ENCODE measurements around the gene WDR46. TPM values are rescaled to one million over a fixed set of nuclear protein-coding genes. Genes with fewer than 3 reads are reported as not detected.

Gene WDR46
- total and polyA plus RNA-seq, 2 experiments from 2014 or later = 71.4 to 104 TPM

DNA sequence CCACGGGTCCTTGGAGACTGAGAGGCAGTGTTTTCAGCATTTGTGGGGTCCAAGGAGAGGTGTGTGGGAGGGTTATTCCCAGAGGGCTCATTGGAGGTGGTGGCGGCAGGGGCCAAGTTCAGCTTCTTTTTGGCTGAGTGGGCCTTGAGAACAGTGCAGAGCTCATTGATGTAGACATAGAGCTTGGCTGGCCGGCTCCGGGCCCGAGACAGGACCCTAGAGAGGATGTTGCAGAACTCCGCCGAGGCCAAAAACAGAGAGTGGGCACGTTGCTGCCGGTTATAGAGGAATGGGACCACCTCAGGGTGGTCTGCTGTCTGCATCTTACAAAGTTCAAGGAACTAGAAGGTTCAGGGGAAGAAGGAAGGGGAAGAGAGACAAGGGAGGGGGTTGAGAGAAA lies 32.2 kb upstream of the WDR46 start:
- Histone ChIP-seq H3K36me3 (ENCODE audit: insufficient read depth) (peaks cover 14% of the 10 kb centered on the region), H4K20me1 (replicated peaks; ENCODE audit: insufficient read depth) (peaks cover 11% of the 10 kb centered on the region), H3K27me3 (ENCODE audit: insufficient read depth) (no peaks in the 10 kb centered on the region), H2AFZ (no peak overlapping the region), H3K4me1 (ENCODE audit: insufficient read depth) (peaks cover 45% of the 10 kb centered on the region), H3K9me2 (ENCODE audit: insufficient read depth) (no peaks in the 10 kb centered on the region), H3K4me3 (peak overlapping the region; percentile 80), H3K79me2 (replicated peaks; ENCODE audit: insufficient read depth) (peaks cover 36% of the 10 kb centered on the region), H3F3A (replicated peaks; ENCODE audit: low read depth) (peaks cover 20% of the 10 kb centered on the region), H3K27ac (ENCODE audit: low read depth) (peak overlapping the region; percentile 69; the same call in 1 of the 2 replicates), H3K4me2 (peak overlapping the region; percentile 92)
- Mint-ChIP-seq H3K27me3 (ENCODE audit: insufficient read depth, low read depth, poor library complexity) (peaks cover 15% of the 10 kb centered on the region), H3K4me3 (peak overlapping the region; percentile 90), H3K27ac (peak overlapping the region; percentile 92), H3K9me3 (no peaks in the 10 kb centered on the region; the same call in 1 of the 3 replicates), H3K36me3 (ENCODE audit: low read depth) (peaks cover 42% of the 10 kb centered on the region), H3K4me1 (peaks cover 63% of the 10 kb centered on the region)
- TF ChIP-seq, protein P1, sequence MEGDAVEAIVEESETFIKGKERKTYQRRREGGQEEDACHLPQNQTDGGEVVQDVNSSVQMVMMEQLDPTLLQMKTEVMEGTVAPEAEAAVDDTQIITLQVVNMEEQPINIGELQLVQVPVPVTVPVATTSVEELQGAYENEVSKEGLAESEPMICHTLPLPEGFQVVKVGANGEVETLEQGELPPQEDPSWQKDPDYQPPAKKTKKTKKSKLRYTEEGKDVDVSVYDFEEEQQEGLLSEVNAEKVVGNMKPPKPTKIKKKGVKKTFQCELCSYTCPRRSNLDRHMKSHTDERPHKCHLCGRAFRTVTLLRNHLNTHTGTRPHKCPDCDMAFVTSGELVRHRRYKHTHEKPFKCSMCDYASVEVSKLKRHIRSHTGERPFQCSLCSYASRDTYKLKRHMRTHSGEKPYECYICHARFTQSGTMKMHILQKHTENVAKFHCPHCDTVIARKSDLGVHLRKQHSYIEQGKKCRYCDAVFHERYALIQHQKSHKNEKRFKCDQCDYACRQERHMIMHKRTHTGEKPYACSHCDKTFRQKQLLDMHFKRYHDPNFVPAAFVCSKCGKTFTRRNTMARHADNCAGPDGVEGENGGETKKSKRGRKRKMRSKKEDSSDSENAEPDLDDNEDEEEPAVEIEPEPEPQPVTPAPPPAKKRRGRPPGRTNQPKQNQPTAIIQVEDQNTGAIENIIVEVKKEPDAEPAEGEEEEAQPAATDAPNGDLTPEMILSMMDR (conservative IDR thresholded peaks at IDR 0.05; ENCODE audit: low read depth in 2 of 2) = no peak
- TF ChIP-seq EZH2phosphoT487 (IDR thresholded peaks at IDR 0.05; ENCODE audit: unreplicated experiment) (no peak), ZNF114 (CRISPR knock-in tag; IDR thresholded peaks at IDR 0.05) (no peak), ZNF331 (CRISPR knock-in tag; IDR thresholded peaks at IDR 0.05; ENCODE audit: low read depth) (no peak), POLR2AphosphoS5 (IDR thresholded peaks at IDR 0.05; ENCODE audit: low read depth) (no peak), EZH2 (IDR thresholded peaks at IDR 0.05; ENCODE audit: low read depth, unreplicated experiment) (no peak), NANOG (IDR thresholded peaks at IDR 0.05; ENCODE audit: borderline replicate concordance) (no peak), CREB1 (CRISPR knock-in tag; IDR thresholded peaks at IDR 0.05; ENCODE audit: low read depth) (no peak), STAT1 (IDR thresholded peaks at IDR 0.05; ENCODE audit: unreplicated experiment) (no peak), JUNB (IDR thresholded peaks at IDR 0.05; ENCODE audit: unreplicated experiment) (no peak)
- TF ChIP-seq, protein P2, sequence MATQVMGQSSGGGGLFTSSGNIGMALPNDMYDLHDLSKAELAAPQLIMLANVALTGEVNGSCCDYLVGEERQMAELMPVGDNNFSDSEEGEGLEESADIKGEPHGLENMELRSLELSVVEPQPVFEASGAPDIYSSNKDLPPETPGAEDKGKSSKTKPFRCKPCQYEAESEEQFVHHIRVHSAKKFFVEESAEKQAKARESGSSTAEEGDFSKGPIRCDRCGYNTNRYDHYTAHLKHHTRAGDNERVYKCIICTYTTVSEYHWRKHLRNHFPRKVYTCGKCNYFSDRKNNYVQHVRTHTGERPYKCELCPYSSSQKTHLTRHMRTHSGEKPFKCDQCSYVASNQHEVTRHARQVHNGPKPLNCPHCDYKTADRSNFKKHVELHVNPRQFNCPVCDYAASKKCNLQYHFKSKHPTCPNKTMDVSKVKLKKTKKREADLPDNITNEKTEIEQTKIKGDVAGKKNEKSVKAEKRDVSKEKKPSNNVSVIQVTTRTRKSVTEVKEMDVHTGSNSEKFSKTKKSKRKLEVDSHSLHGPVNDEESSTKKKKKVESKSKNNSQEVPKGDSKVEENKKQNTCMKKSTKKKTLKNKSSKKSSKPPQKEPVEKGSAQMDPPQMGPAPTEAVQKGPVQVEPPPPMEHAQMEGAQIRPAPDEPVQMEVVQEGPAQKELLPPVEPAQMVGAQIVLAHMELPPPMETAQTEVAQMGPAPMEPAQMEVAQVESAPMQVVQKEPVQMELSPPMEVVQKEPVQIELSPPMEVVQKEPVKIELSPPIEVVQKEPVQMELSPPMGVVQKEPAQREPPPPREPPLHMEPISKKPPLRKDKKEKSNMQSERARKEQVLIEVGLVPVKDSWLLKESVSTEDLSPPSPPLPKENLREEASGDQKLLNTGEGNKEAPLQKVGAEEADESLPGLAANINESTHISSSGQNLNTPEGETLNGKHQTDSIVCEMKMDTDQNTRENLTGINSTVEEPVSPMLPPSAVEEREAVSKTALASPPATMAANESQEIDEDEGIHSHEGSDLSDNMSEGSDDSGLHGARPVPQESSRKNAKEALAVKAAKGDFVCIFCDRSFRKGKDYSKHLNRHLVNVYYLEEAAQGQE (IDR thresholded peaks at IDR 0.05; ENCODE audit: unreplicated experiment) = no peak
- TF ChIP-seq, protein P3, sequence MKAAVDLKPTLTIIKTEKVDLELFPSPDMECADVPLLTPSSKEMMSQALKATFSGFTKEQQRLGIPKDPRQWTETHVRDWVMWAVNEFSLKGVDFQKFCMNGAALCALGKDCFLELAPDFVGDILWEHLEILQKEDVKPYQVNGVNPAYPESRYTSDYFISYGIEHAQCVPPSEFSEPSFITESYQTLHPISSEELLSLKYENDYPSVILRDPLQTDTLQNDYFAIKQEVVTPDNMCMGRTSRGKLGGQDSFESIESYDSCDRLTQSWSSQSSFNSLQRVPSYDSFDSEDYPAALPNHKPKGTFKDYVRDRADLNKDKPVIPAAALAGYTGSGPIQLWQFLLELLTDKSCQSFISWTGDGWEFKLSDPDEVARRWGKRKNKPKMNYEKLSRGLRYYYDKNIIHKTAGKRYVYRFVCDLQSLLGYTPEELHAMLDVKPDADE (IDR thresholded peaks at IDR 0.05) = no peak
- TF ChIP-seq, protein P4, sequence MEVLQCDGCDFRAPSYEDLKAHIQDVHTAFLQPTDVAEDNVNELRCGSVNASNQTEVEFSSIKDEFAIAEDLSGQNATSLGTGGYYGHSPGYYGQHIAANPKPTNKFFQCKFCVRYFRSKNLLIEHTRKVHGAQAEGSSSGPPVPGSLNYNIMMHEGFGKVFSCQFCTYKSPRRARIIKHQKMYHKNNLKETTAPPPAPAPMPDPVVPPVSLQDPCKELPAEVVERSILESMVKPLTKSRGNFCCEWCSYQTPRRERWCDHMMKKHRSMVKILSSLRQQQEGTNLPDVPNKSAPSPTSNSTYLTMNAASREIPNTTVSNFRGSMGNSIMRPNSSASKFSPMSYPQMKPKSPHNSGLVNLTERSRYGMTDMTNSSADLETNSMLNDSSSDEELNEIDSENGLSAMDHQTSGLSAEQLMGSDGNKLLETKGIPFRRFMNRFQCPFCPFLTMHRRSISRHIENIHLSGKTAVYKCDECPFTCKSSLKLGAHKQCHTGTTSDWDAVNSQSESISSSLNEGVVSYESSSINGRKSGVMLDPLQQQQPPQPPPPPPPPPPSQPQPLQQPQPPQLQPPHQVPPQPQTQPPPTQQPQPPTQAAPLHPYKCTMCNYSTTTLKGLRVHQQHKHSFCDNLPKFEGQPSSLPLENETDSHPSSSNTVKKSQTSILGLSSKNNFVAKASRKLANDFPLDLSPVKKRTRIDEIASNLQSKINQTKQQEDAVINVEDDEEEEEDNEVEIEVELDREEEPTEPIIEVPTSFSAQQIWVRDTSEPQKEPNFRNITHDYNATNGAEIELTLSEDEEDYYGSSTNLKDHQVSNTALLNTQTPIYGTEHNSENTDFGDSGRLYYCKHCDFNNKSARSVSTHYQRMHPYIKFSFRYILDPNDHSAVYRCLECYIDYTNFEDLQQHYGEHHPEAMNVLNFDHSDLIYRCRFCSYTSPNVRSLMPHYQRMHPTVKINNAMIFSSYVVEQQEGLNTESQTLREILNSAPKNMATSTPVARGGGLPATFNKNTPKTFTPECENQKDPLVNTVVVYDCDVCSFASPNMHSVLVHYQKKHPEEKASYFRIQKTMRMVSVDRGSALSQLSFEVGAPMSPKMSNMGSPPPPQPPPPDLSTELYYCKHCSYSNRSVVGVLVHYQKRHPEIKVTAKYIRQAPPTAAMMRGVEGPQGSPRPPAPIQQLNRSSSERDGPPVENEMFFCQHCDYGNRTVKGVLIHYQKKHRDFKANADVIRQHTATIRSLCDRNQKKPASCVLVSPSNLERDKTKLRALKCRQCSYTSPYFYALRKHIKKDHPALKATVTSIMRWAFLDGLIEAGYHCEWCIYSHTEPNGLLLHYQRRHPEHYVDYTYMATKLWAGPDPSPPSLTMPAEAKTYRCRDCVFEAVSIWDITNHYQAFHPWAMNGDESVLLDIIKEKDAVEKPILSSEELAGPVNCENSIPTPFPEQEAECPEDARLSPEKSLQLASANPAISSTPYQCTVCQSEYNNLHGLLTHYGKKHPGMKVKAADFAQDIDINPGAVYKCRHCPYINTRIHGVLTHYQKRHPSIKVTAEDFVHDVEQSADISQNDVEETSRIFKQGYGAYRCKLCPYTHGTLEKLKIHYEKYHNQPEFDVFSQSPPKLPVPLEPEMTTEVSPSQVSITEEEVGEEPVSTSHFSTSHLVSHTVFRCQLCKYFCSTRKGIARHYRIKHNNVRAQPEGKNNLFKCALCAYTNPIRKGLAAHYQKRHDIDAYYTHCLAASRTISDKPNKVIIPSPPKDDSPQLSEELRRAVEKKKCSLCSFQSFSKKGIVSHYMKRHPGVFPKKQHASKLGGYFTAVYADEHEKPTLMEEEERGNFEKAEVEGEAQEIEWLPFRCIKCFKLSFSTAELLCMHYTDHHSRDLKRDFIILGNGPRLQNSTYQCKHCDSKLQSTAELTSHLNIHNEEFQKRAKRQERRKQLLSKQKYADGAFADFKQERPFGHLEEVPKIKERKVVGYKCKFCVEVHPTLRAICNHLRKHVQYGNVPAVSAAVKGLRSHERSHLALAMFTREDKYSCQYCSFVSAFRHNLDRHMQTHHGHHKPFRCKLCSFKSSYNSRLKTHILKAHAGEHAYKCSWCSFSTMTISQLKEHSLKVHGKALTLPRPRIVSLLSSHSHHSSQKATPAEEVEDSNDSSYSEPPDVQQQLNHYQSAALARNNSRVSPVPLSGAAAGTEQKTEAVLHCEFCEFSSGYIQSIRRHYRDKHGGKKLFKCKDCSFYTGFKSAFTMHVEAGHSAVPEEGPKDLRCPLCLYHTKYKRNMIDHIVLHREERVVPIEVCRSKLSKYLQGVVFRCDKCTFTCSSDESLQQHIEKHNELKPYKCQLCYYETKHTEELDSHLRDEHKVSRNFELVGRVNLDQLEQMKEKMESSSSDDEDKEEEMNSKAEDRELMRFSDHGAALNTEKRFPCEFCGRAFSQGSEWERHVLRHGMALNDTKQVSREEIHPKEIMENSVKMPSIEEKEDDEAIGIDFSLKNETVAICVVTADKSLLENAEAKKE (CRISPR knock-in tag; IDR thresholded peaks at IDR 0.05) = no peak
- ATAC-seq (no peak), DNase-seq (ENCODE audit: low spot score) (no peak)
